ENCODE measurements around the gene SMARCA5. TPM values are rescaled to one million over a fixed set of nuclear protein-coding genes. Genes with fewer than 3 reads are reported as not detected.

Gene SMARCA5
- total RNA-seq, 2 experiments from 2014 or later: 63.4 to 82.2 TPM

DNA sequence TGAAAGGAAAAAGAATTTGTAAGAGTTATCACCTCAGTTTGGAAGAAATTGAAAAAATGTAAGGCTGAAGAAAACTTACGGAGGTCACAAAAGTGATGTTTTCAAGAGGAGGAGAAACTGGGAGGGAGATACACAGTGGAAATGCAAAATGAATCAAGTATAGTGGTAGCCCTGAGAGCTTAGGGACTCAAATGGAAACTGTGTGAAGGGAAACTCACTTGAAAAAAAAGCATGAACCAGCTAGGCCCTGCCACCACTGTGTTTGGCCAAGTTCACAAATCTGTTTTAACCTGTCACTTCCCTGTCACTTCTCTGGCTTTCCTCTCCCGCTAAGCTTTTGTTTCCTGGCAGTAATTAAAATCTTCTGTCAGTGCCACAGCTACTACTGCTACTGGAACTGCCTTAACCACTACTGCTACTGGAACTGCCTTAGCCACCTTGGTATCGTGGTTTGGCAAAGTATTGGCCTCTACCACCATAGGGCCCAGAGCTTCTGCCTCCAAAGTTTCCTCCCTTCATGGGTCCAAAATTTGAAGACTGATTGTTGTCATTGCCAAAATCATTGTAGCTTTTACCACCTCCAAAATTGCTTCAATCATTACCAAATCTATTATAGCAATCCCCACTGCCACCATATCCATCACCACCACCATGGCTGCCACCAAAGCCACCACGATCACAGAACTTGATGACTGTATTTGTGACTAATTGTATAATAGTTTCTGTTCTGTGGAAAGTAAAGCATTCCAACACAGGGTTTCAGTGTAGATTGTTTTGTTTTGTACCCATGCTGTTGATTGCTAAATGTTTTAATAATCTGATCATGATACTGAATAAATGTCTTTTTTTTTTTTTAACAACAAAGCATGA lies 41.5 kb downstream of the SMARCA5 start:
- peaks cover 72% of the 10 kb centered on the region for H3K36me3 ChIP-seq (ENCODE audit: insufficient read depth, low read length)
- no peaks in the 10 kb centered on the region for H3K9me3 ChIP-seq (ENCODE audit: low read length)
- ChIA-PET CTCF (ENCODE audit: unreplicated experiment) (no interaction called here), POLR2A (interaction anchor here (0.7 kb wide), 1 partner anchor 217 kb away, joined by 3 read pairs; no protein-coding TSS in a partner anchor)
- no peak overlapping the region for H3K27ac ChIP-seq (ENCODE audit: low read depth, low read length, poor library complexity, severe bottlenecking)
- no peaks in the 10 kb centered on the region for H3K4me1 ChIP-seq (ENCODE audit: insufficient read depth, low read length, poor library complexity, severe bottlenecking)
- no peak overlapping the region for H2AFZ ChIP-seq (ENCODE audit: low read length)
- no peak overlapping the region for H3K4me2 ChIP-seq (ENCODE audit: low read length)
- H4K20me1 ChIP-seq (ENCODE audit: insufficient read depth, low read length): no peaks in the 10 kb centered on the region
- H3K4me3 ChIP-seq (ENCODE audit: low read depth, low read length, poor library complexity, severe bottlenecking): no peak overlapping the region
- TF ChIP-seq EZH2phosphoT487 (IDR thresholded peaks at IDR 0.05; ENCODE audit: borderline replicate concordance, low read depth, low read length): no peak
- BruUV-seq (replicated peaks): no TSS peak
- no peak for DNase-seq (ENCODE audit: low spot score)
- no peaks in the 10 kb centered on the region for H3K79me2 ChIP-seq (ENCODE audit: insufficient read depth, low read depth, low read length)
- H3K9me2 ChIP-seq (ENCODE audit: insufficient read depth, low read length): no peaks in the 10 kb centered on the region
- intact Hi-C loops (cut with micrococcal nuclease; ENCODE audit: unreplicated experiment): no loop called here

DNA sequence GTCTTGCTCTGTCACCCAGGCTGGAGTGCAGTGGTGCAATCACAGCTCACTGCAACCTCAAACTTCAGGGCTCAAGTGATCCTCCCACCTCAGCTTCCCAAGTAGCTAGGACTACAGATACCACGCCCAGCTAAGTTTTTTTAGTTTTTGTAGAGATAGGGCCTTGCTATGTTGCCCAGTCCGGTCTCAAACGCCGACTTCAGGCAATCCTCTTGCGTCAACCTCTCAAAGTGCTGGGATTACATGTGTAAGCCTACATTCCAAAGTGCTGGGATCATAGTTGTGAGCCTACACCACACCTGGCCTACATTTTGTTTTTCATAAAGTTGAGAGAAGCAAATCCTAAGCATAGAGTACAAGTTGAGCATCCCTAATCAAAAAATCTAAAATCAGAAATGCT lies 42.2 kb downstream of the SMARCA5 start:
- Histone ChIP-seq H3K79me2 (ENCODE audit: insufficient read depth, low read depth, low read length) (no peaks in the 10 kb centered on the region), H3K4me3 (ENCODE audit: low read depth, low read length, poor library complexity, severe bottlenecking) (no peak overlapping the region), H2AFZ (ENCODE audit: low read length) (no peak overlapping the region), H3K4me2 (ENCODE audit: low read length) (no peak overlapping the region), H3K4me1 (ENCODE audit: insufficient read depth, low read length, poor library complexity, severe bottlenecking) (no peaks in the 10 kb centered on the region), H3K9me3 (ENCODE audit: low read length) (no peaks in the 10 kb centered on the region), H4K20me1 (ENCODE audit: insufficient read depth, low read length) (no peaks in the 10 kb centered on the region), H3K9me2 (ENCODE audit: insufficient read depth, low read length) (no peaks in the 10 kb centered on the region), H3K27ac (ENCODE audit: low read depth, low read length, poor library complexity, severe bottlenecking) (no peak overlapping the region), H3K36me3 (ENCODE audit: insufficient read depth, low read length) (peaks cover 65% of the 10 kb centered on the region)
- BruUV-seq (replicated peaks): no TSS peak
- intact Hi-C loops (cut with micrococcal nuclease; ENCODE audit: unreplicated experiment): no loop called here
- DNase-seq (ENCODE audit: low spot score): no peak
- ChIA-PET POLR2A (no interaction called here), CTCF (ENCODE audit: unreplicated experiment) (no interaction called here)
- TF ChIP-seq, protein P1, sequence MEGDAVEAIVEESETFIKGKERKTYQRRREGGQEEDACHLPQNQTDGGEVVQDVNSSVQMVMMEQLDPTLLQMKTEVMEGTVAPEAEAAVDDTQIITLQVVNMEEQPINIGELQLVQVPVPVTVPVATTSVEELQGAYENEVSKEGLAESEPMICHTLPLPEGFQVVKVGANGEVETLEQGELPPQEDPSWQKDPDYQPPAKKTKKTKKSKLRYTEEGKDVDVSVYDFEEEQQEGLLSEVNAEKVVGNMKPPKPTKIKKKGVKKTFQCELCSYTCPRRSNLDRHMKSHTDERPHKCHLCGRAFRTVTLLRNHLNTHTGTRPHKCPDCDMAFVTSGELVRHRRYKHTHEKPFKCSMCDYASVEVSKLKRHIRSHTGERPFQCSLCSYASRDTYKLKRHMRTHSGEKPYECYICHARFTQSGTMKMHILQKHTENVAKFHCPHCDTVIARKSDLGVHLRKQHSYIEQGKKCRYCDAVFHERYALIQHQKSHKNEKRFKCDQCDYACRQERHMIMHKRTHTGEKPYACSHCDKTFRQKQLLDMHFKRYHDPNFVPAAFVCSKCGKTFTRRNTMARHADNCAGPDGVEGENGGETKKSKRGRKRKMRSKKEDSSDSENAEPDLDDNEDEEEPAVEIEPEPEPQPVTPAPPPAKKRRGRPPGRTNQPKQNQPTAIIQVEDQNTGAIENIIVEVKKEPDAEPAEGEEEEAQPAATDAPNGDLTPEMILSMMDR (conservative IDR thresholded peaks at IDR 0.05; ENCODE audit: low read length): no peak
- no peak for TF ChIP-seq EZH2phosphoT487 (IDR thresholded peaks at IDR 0.05; ENCODE audit: borderline replicate concordance, low read depth, low read length)

DNA sequence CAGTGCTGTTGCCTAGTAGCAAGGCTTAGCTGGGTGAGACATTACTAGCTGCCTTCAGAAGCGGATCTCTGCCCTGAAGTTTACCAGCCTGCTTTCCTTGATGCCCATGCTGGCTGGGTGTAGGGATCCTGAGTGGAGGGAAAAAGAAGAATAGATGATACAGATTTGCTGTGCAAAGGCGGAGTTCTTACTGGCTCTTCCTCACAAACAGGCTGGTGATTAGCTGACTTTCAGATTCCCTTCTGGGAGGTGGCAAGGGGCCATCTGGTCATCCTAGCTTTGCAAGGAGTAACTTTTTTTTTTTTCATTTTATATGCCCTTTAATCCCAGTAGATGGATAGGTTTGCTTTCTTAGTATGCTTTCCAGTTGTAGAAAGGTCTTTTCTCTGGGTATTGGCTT lies 44.8 kb downstream of the SMARCA5 start:
- Histone ChIP-seq H3K9me3 (ENCODE audit: low read length) (no peaks in the 10 kb centered on the region), H3K4me2 (ENCODE audit: low read length) (no peak overlapping the region), H3K4me1 (ENCODE audit: insufficient read depth, low read length, poor library complexity, severe bottlenecking) (no peaks in the 10 kb centered on the region), H3K79me2 (ENCODE audit: insufficient read depth, low read depth, low read length) (no peaks in the 10 kb centered on the region), H3K27ac (ENCODE audit: low read depth, low read length, poor library complexity, severe bottlenecking) (no peak overlapping the region), H3K9me2 (ENCODE audit: insufficient read depth, low read length) (no peaks in the 10 kb centered on the region), H2AFZ (ENCODE audit: low read length) (no peak overlapping the region), H4K20me1 (ENCODE audit: insufficient read depth, low read length) (no peaks in the 10 kb centered on the region), H3K36me3 (ENCODE audit: insufficient read depth, low read length) (peaks cover 39% of the 10 kb centered on the region), H3K4me3 (ENCODE audit: low read depth, low read length, poor library complexity, severe bottlenecking) (no peak overlapping the region)
- BruUV-seq (replicated peaks): no TSS peak
- POLR2A ChIA-PET: interaction anchor here (0.6 kb wide), 1 partner anchor 530 kb away, joined by 3 read pairs; no protein-coding TSS in a partner anchor
- no peak for DNase-seq (ENCODE audit: low spot score)
- CTCF ChIA-PET (ENCODE audit: unreplicated experiment): interaction anchor here (1.5 kb wide), 1 partner anchor 14 kb away, joined by 4 read pairs; no protein-coding TSS in a partner anchor
- intact Hi-C loops (cut with micrococcal nuclease; ENCODE audit: unreplicated experiment): no loop called here
- no peak for TF ChIP-seq EZH2phosphoT487 (IDR thresholded peaks at IDR 0.05; ENCODE audit: borderline replicate concordance, low read depth, low read length)
- TF ChIP-seq, protein P1 (conservative IDR thresholded peaks at IDR 0.05; ENCODE audit: low read length): no peak

Measured in OCI-LY7 (cell line).